HEK293 (cell line): ENCODE data around the gene IBA57.

Experiments
- CTCF ChIA-PET: fragments of 350-600 bp; formaldehyde crosslinking; extraction: SDS; loops from one replicate; lab custom pipeline; 2021; ENCODE audit warnings: antibody characterized with exemption; lab: Yijun Ruan, JAX
- POLR2A ChIA-PET: fragments of 300-600 bp; formaldehyde crosslinking; extraction: SDS; loops from one replicate; lab custom pipeline; 2020; ENCODE audit warnings: antibody characterized with exemption, inconsistent platforms; lab: Yijun Ruan, JAX
- H3K27ac ChIP-seq: fragments of 200-500 bp; sonication (Bioruptor generic); 2 replicates; pipeline ENCODE4 v1.5.1; 2014; ENCODE audit warnings: low read depth, low read length, control low read depth, inconsistent platforms; ENCODE audit errors: extremely low read depth
- H3K36me3 ChIP-seq, 2 experiments: fragments of 200-500 bp in 1 of 2; sonication (Bioruptor generic) in 1 of 2; 1 replicate in 1 of 2; 2 replicates in 1 of 2; pipeline ENCODE4 v1.5.1; 2014 to 2017; ENCODE audit warnings: inconsistent platforms in 2 of 2, low read length in 2 of 2; ENCODE audit not compliant: control insufficient read depth in 2 of 2, insufficient read depth in 1 of 2
- H3K4me1 ChIP-seq: fragments of 200-500 bp; sonication (Bioruptor generic); 2 replicates; pipeline ENCODE4 v1.5.1; 2014; ENCODE audit warnings: mild to moderate bottlenecking, low read length, inconsistent platforms; ENCODE audit not compliant: control insufficient read depth, insufficient read depth
- H3K4me3 ChIP-seq: 2 replicates; pipeline ENCODE4 v1.5.1; 2011; ENCODE audit warnings: low read depth, mild to moderate bottlenecking, control low read depth, low read length, moderate library complexity
- H3K9me3 ChIP-seq: fragments of 200-500 bp; sonication (Bioruptor generic); 2 replicates; pipeline ENCODE4 v1.5.1; 2014; ENCODE audit warnings: low read depth, low read length, inconsistent platforms; ENCODE audit not compliant: control insufficient read depth, insufficient read depth
- GFI1B ChIP-seq: fragments of 450-650 bp; formaldehyde crosslinking; IDR thresholded peaks from 2 replicates; pipeline ENCODE4 v1.5.1; 2016; ENCODE audit warnings: missing biosample characterization, missing genetic modification characterization
- GLIS1 ChIP-seq: fragments of 450-650 bp; formaldehyde crosslinking; IDR thresholded peaks from 2 replicates; pipeline ENCODE4 v1.5.1; 2016; ENCODE audit warnings: missing biosample characterization, missing genetic modification characterization
- HOXD13 ChIP-seq: sonication (generic); formaldehyde crosslinking; IDR thresholded peaks from 2 replicates; pipeline ENCODE4 v1.8.0; 2022; ENCODE audit warnings: missing genetic modification reagents, borderline replicate concordance
- PBX3 ChIP-seq: sonication (generic); formaldehyde crosslinking; IDR thresholded peaks from 2 replicates; pipeline ENCODE4 v1.8.1; 2022; ENCODE audit warnings: mild to moderate bottlenecking, moderate library complexity, missing genetic modification reagents
- SCRT2 ChIP-seq: fragments of 450-650 bp; formaldehyde crosslinking; IDR thresholded peaks from 2 replicates; pipeline ENCODE4 v1.5.1; 2016; ENCODE audit warnings: missing biosample characterization, missing genetic modification characterization
- SETDB1 ChIP-seq: IDR thresholded peaks from one replicate; pipeline ENCODE4 v1.6.1; 2017; ENCODE audit warnings: mild to moderate bottlenecking, low read length, moderate library complexity, mixed read lengths; ENCODE audit not compliant: insufficient read length
- ZNF121 ChIP-seq: fragments of 450-650 bp; formaldehyde crosslinking; IDR thresholded peaks from 2 replicates; pipeline ENCODE4 v1.5.1; 2016; ENCODE audit warnings: missing biosample characterization, missing genetic modification characterization
- ZNF133 ChIP-seq: fragments of 450-650 bp; formaldehyde crosslinking; IDR thresholded peaks from 2 replicates; pipeline ENCODE4 v1.5.1; 2016; ENCODE audit warnings: missing biosample characterization, missing genetic modification characterization
- ZNF169 ChIP-seq: fragments of 450-650 bp; formaldehyde crosslinking; IDR thresholded peaks from 2 replicates; pipeline ENCODE4 v1.5.1; 2016; ENCODE audit warnings: missing biosample characterization, missing genetic modification characterization
- ZNF214 ChIP-seq: fragments of 450-650 bp; formaldehyde crosslinking; IDR thresholded peaks from 2 replicates; pipeline ENCODE4 v1.5.1; 2017; ENCODE audit warnings: missing biosample characterization, mild to moderate bottlenecking, missing genetic modification characterization, borderline replicate concordance
- ZNF221 ChIP-seq: fragments of 450-650 bp; formaldehyde crosslinking; IDR thresholded peaks from 2 replicates; pipeline ENCODE4 v1.5.1; 2017; ENCODE audit warnings: missing biosample characterization, missing genetic modification characterization, borderline replicate concordance
- ZNF23 ChIP-seq: fragments of 450-650 bp; formaldehyde crosslinking; IDR thresholded peaks from 2 replicates; pipeline ENCODE4 v1.5.1; 2016; ENCODE audit warnings: missing biosample characterization, missing genetic modification characterization, borderline replicate concordance
- ZNF280D ChIP-seq: fragments of 450-650 bp; formaldehyde crosslinking; IDR thresholded peaks from 2 replicates; pipeline ENCODE4 v1.5.1; 2016; ENCODE audit warnings: missing biosample characterization, missing genetic modification characterization
- ZNF37A ChIP-seq: fragments of 450-650 bp; IDR thresholded peaks from 2 replicates; pipeline ENCODE4 v1.5.1; 2018; ENCODE audit warnings: missing biosample characterization, missing genetic modification characterization
- ZNF391 ChIP-seq: fragments of 450-650 bp; formaldehyde crosslinking; IDR thresholded peaks from 2 replicates; pipeline ENCODE4 v1.5.1; 2016; ENCODE audit warnings: low read depth, missing biosample characterization, missing genetic modification characterization, borderline replicate concordance
- ZNF398 ChIP-seq: fragments of 450-650 bp; formaldehyde crosslinking; IDR thresholded peaks from 2 replicates; pipeline ENCODE4 v1.5.1; 2017; ENCODE audit warnings: missing biosample characterization, missing genetic modification characterization
- ZNF510 ChIP-seq: fragments of 450-650 bp; formaldehyde crosslinking; IDR thresholded peaks from 2 replicates; pipeline ENCODE4 v1.5.1; 2018; ENCODE audit warnings: mild to moderate bottlenecking, missing genetic modification characterization, missing biosample characterization; ENCODE audit not compliant: insufficient replicate concordance
- ZNF544 ChIP-seq: fragments of 450-650 bp; formaldehyde crosslinking; IDR thresholded peaks from 2 replicates; pipeline ENCODE4 v1.5.0; 2017; ENCODE audit warnings: missing biosample characterization, missing genetic modification characterization
- ZNF571 ChIP-seq: fragments of 450-650 bp; formaldehyde crosslinking; IDR thresholded peaks from 2 replicates; pipeline ENCODE4 v1.5.0; 2017; ENCODE audit warnings: missing biosample characterization, missing genetic modification characterization
- ZNF600 ChIP-seq: fragments of 450-650 bp; formaldehyde crosslinking; IDR thresholded peaks from 2 replicates; pipeline ENCODE4 v1.5.1; 2016; ENCODE audit warnings: missing biosample characterization, missing genetic modification characterization
- TF ChIP-seq, protein P1 (sequence below): fragments of 450-650 bp; formaldehyde crosslinking; IDR thresholded peaks from 2 replicates; pipeline ENCODE4 v1.5.1; 2017; ENCODE audit warnings: missing biosample characterization, missing genetic modification characterization
- TF ChIP-seq, protein P2 (sequence below): fragments of 450-650 bp; formaldehyde crosslinking; IDR thresholded peaks from 2 replicates; pipeline ENCODE4 v1.5.1; 2016; ENCODE audit warnings: missing biosample characterization, missing genetic modification characterization
- TF ChIP-seq, protein P3 (sequence below): fragments of 450-650 bp; formaldehyde crosslinking; IDR thresholded peaks from 2 replicates; pipeline ENCODE4 v1.5.1; 2016; ENCODE audit warnings: missing biosample characterization, missing genetic modification characterization, borderline replicate concordance

Gene IBA57

GRCh38 chr1:228117335-228117734 is 48.3 kb upstream of the IBA57 start:
- Histone ChIP-seq H3K4me1 (no peaks in the 10 kb centered on the region), H3K4me3 (no peak overlapping the region), H3K9me3 (no peaks in the 10 kb centered on the region), H3K36me3 (no peaks in the 10 kb centered on the region), H3K27ac (no peak overlapping the region)
- POLR2A ChIA-PET, result no interaction called here
- CTCF ChIA-PET, result no interaction called here
- TF ChIP-seq ZNF510 (no peak), ZNF121 (tag by site-specific recombination) (no peak), ZNF23 (no peak), ZNF221 (tag by site-specific recombination) (no peak), ZNF600 (tag by site-specific recombination) (no peak), SCRT2 (tag by site-specific recombination) (no peak), ZNF571 (no peak), HOXD13 (CRISPR knock-in tag) (no peak), ZNF133 (tag by site-specific recombination) (no peak), ZNF544 (tag by site-specific recombination) (no peak), GFI1B (tag by site-specific recombination) (no peak), PBX3 (CRISPR knock-in tag) (no peak), ZNF169 (tag by site-specific recombination) (no peak), ZNF214 (tag by site-specific recombination) (no peak), ZNF37A (tag by site-specific recombination) (no peak), ZNF280D (tag by site-specific recombination) (no peak), SETDB1 (no peak)
- TF ChIP-seq, protein P1, sequence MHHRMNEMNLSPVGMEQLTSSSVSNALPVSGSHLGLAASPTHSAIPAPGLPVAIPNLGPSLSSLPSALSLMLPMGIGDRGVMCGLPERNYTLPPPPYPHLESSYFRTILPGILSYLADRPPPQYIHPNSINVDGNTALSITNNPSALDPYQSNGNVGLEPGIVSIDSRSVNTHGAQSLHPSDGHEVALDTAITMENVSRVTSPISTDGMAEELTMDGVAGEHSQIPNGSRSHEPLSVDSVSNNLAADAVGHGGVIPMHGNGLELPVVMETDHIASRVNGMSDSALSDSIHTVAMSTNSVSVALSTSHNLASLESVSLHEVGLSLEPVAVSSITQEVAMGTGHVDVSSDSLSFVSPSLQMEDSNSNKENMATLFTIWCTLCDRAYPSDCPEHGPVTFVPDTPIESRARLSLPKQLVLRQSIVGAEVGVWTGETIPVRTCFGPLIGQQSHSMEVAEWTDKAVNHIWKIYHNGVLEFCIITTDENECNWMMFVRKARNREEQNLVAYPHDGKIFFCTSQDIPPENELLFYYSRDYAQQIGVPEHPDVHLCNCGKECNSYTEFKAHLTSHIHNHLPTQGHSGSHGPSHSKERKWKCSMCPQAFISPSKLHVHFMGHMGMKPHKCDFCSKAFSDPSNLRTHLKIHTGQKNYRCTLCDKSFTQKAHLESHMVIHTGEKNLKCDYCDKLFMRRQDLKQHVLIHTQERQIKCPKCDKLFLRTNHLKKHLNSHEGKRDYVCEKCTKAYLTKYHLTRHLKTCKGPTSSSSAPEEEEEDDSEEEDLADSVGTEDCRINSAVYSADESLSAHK, result no peak
- TF ChIP-seq, protein P2, sequence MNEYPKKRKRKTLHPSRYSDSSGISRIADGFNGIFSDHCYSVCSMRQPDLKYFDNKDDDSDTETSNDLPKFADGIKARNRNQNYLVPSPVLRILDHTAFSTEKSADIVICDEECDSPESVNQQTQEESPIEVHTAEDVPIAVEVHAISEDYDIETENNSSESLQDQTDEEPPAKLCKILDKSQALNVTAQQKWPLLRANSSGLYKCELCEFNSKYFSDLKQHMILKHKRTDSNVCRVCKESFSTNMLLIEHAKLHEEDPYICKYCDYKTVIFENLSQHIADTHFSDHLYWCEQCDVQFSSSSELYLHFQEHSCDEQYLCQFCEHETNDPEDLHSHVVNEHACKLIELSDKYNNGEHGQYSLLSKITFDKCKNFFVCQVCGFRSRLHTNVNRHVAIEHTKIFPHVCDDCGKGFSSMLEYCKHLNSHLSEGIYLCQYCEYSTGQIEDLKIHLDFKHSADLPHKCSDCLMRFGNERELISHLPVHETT (tag by site-specific recombination), result no peak

DNA sequence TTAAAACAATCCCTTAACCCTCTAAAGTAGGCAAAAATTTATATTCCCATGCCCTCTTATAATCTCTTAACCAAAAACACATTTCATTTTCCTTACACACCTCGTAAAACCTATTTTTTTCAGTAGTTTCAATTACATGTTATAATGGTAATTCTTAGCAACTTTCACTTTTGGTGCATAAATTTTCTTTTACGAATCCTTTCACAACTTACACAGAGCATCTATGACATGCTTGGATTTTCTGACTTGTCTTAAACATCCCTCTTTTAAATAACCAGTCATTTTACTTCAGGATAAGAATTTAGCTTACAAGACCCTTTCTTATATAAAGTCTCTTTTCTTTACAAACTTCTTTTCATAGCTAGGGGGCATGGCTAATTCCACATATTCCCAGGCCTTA is 47.6 kb upstream of the IBA57 start:
- Histone ChIP-seq H3K4me3 (no peak overlapping the region), H3K36me3 (no peaks in the 10 kb centered on the region), H3K27ac (no peak overlapping the region), H3K9me3 (no peaks in the 10 kb centered on the region), H3K4me1 (no peaks in the 10 kb centered on the region)
- POLR2A ChIA-PET, result no interaction called here
- CTCF ChIA-PET, result interaction anchor here (0.7 to 1.9 kb wide), 4 partner anchors 8 to 119 kb away, joined by 3 to 7 read pairs (median 5); no protein-coding TSS in a partner anchor
- TF ChIP-seq GLIS1 (tag by site-specific recombination), result no peak
- no peak for TF ChIP-seq ZNF398 (tag by site-specific recombination)
- TF ChIP-seq, protein P3, sequence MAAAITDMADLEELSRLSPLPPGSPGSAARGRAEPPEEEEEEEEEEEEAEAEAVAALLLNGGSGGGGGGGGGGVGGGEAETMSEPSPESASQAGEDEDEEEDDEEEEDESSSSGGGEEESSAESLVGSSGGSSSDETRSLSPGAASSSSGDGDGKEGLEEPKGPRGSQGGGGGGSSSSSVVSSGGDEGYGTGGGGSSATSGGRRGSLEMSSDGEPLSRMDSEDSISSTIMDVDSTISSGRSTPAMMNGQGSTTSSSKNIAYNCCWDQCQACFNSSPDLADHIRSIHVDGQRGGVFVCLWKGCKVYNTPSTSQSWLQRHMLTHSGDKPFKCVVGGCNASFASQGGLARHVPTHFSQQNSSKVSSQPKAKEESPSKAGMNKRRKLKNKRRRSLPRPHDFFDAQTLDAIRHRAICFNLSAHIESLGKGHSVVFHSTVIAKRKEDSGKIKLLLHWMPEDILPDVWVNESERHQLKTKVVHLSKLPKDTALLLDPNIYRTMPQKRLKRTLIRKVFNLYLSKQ (tag by site-specific recombination), result no peak
- no peak for TF ChIP-seq ZNF391
